ACC112 (cell line): ENCODE measurements around the gene NME7.

Source experiments
- H2AFZ ChIP-seq: fragments of 200-600 bp; sonication (generic); one replicate; pipeline ENCODE4 v1.6.0; 2017; ENCODE audit warnings: antibody characterized with exemption, low read length; ENCODE audit not compliant: unreplicated experiment
- H3K27ac ChIP-seq: fragments of 200-600 bp; sonication (generic); 2 replicates; pipeline ENCODE4 v1.5.1; 2014; ENCODE audit warnings: low read depth, mild to moderate bottlenecking, antibody characterized with exemption, low read length, moderate library complexity
- H3K27me3 ChIP-seq: fragments of 200-600 bp; sonication (generic); 2 replicates; pipeline ENCODE4 v1.6.1; 2014; ENCODE audit warnings: mild to moderate bottlenecking, antibody characterized with exemption, low read length, moderate library complexity, mixed read lengths; ENCODE audit not compliant: insufficient read depth
- H3K36me3 ChIP-seq: fragments of 200-600 bp; sonication (generic); 2 replicates; pipeline ENCODE4 v1.6.1; 2016; ENCODE audit warnings: mild to moderate bottlenecking, antibody characterized with exemption, low read length, moderate library complexity, mixed read lengths; ENCODE audit not compliant: insufficient read depth
- H3K4me1 ChIP-seq: fragments of 200-600 bp; sonication (generic); one replicate; pipeline ENCODE4 v1.6.1; 2016; ENCODE audit warnings: low read length, mixed read lengths; ENCODE audit not compliant: insufficient read depth, unreplicated experiment, control insufficient read depth
- H3K4me3 ChIP-seq: fragments of 200-600 bp; sonication (generic); 2 replicates; pipeline ENCODE4 v1.5.1; 2014; ENCODE audit warnings: mild to moderate bottlenecking, low read depth, low read length
- H3K79me2 ChIP-seq: fragments of 200-600 bp; sonication (generic); one replicate; pipeline ENCODE4 v1.6.0; 2016; ENCODE audit warnings: low read length; ENCODE audit not compliant: control insufficient read depth, unreplicated experiment, insufficient read depth

NME7 gene

DNA sequence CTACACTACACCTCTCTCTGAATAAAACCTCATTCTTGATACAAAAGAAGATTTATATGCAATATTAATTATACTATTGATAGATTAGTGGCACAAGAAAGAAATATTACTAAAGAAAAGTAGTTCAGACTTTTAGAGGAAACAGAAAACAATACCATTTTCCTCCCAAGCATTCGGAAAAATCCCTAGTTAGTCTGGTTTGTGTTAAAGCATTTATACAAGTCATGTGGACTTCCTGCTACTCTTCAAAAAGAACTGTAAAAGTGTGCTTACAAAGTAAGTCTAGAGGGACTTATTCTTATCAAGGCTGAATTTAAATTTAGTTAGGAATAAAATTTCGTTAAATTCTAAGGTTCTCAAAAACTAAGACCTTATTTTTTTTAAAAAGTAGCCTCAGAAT, 132.0 kb downstream of the NME7 start:
- no peaks in the 10 kb centered on the region for H3K79me2 ChIP-seq

DNA sequence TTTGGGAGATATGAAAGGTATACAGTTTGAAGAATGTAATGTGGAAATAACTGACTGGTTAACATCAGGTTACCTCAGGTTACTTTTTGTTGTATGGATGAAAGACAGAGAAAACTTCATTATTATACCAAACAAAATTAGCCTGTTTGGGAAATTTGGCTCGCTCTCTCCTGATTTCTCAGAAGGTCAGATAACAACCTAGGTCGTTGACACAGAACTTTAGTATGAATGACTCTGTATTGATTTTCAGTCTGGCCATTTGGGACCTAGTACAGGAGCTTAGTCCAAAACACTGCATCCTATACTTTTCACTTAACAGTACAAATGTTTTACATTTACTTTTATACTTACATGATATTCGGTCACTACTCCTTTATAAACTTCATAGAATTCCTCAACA, 132.8 kb downstream of the NME7 start:
- no peak overlapping the region for H3K27ac ChIP-seq

More for the DNA sequence above, 132.0 kb downstream of the NME7 start:
- Histone ChIP-seq H3K27me3 (no peaks in the 10 kb centered on the region), H3K36me3 (no peaks in the 10 kb centered on the region), H3K4me3 (no peak overlapping the region), H2AFZ (no peak overlapping the region), H3K27ac (no peak overlapping the region), H3K4me1 (no peaks in the 10 kb centered on the region)

DNA sequence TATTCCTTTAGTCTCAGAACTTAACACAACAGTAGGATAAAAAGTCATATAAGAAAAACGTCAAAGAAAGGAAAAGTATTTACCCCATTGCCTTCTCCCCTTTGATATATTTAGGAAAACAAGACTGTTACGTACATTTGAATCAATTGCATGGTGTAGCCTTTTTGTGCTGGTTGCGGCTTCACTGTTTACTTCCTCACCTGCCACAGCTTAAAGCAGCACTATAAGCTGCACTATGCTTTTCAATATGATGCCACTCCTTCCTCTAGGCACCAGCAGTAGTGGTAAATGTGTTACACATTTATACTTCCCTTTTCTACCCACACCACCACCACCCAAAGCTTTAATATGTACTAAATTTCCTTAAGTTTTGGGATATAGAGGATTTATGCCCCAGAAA, 150.0 kb downstream of the NME7 start:
- H3K4me1 ChIP-seq = no peaks in the 10 kb centered on the region
- no peaks in the 10 kb centered on the region for H3K36me3 ChIP-seq
- H3K27me3 ChIP-seq = no peaks in the 10 kb centered on the region
- H3K79me2 ChIP-seq = no peaks in the 10 kb centered on the region
- H3K4me3 ChIP-seq = no peak overlapping the region
- H3K27ac ChIP-seq = no peak overlapping the region
- no peak overlapping the region for H2AFZ ChIP-seq

More for the DNA sequence above, 132.8 kb downstream of the NME7 start:
- no peak overlapping the region for H2AFZ ChIP-seq
- H3K4me1 ChIP-seq = no peaks in the 10 kb centered on the region
- no peaks in the 10 kb centered on the region for H3K27me3 ChIP-seq
- H3K79me2 ChIP-seq = no peaks in the 10 kb centered on the region
- no peak overlapping the region for H3K4me3 ChIP-seq
- H3K36me3 ChIP-seq = no peaks in the 10 kb centered on the region

DNA sequence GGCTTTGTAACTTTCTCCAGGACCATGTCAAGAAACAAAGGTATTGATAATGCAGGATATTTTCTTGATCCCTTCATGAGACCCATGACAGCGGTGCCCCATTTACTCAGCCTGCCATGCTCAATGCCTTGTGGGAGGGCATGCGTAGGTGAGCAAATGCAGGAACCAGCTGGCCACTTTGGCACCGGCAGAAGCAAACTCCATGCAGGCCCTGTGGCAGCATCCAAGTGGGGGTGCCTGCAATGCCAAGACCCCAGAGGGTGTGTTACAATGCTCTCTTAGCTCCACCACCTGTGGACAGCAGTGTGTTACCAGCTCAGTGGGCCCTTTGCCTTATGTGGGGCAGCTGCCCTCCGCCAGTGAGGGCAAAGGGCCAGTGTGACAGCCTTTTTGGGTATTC, 153.0 kb downstream of the NME7 start:
- no peaks in the 10 kb centered on the region for H3K79me2 ChIP-seq
- H3K36me3 ChIP-seq = no peaks in the 10 kb centered on the region; the same call in 1 of the 2 replicates
- H3K4me1 ChIP-seq = no peaks in the 10 kb centered on the region
- H3K4me3 ChIP-seq = no peak overlapping the region
- H3K27ac ChIP-seq = no peak overlapping the region
- no peak overlapping the region for H2AFZ ChIP-seq
- no peaks in the 10 kb centered on the region for H3K27me3 ChIP-seq

DNA sequence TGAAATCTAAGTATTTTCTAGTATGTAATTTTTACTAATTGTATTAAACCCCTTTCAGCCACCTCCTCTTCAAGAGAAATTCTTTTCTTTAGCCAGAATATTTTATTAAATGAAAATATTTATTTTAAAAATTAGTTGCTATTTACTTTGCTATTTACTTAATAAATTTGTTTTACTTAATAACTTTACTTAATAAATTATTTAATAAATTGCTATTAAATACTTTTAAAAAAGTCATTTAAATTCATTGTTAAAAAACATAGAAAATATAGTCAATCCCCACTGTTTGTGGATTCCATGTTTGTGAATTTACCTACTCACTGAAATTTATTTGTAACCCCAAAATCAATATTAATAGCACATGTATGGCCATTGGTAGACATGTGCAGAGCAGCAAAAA, 155.5 kb downstream of the NME7 start:
- H3K27ac ChIP-seq = no peak overlapping the region
- H3K4me3 ChIP-seq = no peak overlapping the region
- no peaks in the 10 kb centered on the region for H3K27me3 ChIP-seq
- H3K36me3 ChIP-seq = no peaks in the 10 kb centered on the region; the same call in 1 of the 2 replicates
- no peaks in the 10 kb centered on the region for H3K79me2 ChIP-seq
- H3K4me1 ChIP-seq = no peaks in the 10 kb centered on the region
- H2AFZ ChIP-seq = no peak overlapping the region

DNA sequence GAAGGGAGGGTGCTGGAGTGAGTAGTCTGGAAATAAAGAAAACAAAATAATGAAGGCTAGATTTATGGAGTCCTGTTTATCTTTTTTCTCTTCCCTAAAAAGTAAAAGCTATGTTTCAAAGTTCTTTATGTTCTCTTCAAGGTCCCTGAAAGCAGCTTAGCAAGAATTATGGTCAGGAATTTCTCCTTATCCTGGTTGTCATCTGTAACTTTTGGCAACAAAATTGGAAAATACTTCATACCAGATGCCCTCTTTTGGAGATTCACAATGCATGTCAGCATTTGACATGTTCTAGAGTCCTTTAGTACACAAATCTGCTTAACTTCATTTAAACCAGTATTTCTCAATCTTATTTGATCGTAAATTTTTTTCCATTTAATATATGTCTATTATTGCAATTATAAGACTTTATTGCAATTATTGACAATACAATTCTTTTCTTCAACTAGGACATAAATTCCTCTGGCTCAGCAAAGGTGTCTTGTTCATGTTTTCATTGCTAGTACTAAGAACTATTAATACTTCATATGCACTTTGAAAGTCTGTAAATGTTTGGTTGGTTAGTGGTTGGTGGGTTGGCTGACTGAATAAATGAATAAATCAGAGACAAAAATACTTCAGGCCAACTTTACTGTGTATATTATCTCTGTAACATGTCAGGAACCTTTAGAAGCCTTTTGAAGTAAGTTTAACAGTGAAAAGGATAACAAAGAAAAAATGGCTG, 159.6 kb downstream of the NME7 start:
- Histone ChIP-seq H3K79me2 (no peaks in the 10 kb centered on the region), H3K4me1 (no peaks in the 10 kb centered on the region), H3K27ac (no peak overlapping the region), H3K36me3 (no peaks in the 10 kb centered on the region; the same call in 1 of the 2 replicates), H3K4me3 (no peak overlapping the region), H3K27me3 (no peaks in the 10 kb centered on the region), H2AFZ (no peak overlapping the region)

DNA sequence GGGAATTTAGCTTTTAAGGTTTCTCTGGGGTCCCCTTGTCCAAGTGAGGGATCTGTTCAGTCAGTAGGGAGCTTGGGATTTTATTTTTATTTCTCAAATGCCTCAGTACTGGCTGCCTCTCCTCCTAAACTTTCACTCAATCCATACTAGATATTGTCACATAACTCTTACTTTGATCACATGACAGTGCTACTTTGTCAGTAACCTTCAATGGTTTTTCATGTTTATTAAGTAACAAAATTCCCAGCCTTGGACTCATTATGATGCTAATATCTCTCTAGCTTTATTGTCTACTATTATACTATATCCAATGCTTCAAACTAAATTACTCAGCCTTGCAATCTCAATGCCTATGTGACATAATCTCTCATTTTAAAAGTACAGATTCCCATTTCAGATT, 163.4 kb downstream of the NME7 start:
- no peak overlapping the region for H3K27ac ChIP-seq
- no peak overlapping the region for H2AFZ ChIP-seq
- no peaks in the 10 kb centered on the region for H3K36me3 ChIP-seq
- no peaks in the 10 kb centered on the region for H3K4me1 ChIP-seq
- H3K27me3 ChIP-seq = no peaks in the 10 kb centered on the region
- no peaks in the 10 kb centered on the region for H3K79me2 ChIP-seq
- no peak overlapping the region for H3K4me3 ChIP-seq

DNA sequence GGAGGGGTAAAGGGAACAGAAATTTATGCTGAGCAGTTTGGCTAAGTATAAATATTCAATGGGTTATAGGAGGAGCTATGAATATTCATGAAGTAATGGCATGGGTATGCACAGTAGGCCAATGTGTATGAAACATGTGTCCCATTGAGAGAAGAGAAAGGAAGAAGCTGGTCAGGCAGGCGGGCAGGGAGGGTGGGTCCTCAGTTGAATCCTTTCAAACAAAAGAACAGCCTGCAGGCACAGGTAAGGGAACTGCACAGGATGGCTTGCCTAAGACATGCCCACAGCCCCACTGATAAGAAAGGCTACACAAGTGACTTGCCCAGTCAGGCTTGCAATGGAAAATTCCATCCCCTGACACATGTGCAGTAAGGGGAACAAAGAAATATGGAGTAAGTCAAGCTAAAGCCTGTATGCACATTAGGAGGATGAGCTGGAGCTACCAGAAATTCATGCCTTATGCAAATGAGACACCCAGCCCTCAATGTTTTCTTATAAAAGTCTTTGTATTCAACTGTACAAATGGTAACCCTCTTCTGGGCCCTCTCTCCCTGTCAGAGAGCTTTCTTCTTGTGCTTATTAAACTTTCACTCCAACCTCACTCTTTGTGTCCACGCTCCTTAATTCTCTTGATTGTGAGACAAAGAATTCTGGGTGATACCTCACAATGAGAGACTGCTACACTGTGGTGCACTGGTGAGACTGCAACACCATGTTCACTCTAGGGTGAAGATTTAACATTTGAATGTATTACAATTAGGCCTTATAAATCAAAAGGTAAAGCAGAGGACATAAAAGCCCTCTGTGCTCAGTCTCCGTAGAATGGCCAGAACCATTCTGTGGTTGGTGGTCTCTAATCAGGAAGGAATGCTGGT, 164.6 kb downstream of the NME7 start:
- no peak overlapping the region for H3K27ac ChIP-seq
- no peak overlapping the region for H3K4me3 ChIP-seq
- H3K4me1 ChIP-seq = no peaks in the 10 kb centered on the region
- H3K79me2 ChIP-seq = no peaks in the 10 kb centered on the region
- no peak overlapping the region for H2AFZ ChIP-seq
- H3K27me3 ChIP-seq = no peaks in the 10 kb centered on the region
- H3K36me3 ChIP-seq = no peaks in the 10 kb centered on the region

DNA sequence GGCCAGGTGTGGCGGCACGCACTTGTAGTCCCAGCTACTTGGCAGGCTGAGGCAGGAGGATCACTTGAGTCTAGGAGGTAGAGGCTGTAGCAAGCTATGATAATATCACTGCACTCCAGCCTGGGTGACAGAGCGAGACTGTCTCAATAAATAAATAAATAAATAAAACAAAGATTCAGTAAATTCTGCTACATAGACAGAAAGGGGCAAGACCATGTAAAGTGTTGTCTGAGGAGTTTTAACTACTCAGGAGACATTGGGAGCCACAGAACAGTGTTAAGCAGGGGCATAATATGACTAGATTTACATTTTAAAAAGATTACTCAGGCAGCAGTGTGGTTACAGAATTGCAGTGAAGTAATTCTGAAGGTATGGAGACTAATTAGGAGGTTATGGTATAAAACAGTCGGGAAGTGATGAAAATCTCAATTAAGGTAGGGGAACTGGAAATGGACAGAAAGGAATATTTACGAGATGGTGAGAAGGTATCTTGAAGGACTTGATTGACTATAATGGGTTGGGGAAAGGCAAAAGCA, 166.4 kb downstream of the NME7 start:
- H3K4me3 ChIP-seq = no peak overlapping the region
- H3K27ac ChIP-seq = no peak overlapping the region
- no peaks in the 10 kb centered on the region for H3K4me1 ChIP-seq
- H3K27me3 ChIP-seq = no peaks in the 10 kb centered on the region
- H2AFZ ChIP-seq = no peak overlapping the region
- H3K36me3 ChIP-seq = no peaks in the 10 kb centered on the region
- no peaks in the 10 kb centered on the region for H3K79me2 ChIP-seq

DNA sequence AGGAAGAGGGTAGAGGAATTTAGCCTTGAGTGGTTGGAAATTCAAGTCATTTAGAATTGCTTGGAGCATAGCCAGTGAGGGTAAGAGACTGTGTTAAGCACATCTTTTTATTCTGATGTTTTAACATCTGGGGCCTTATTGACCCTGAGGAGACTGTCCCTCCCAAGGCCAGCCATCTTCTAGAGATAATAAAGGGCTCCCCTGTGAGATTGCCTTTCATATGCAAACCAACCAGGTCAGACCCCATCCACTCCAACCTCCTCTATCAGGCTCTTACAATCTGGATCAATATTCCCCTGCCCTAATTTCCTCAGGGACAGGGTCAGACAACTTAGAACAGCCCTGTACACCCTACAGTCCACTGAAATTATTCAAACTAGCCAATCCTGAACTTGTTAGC, 167.3 kb downstream of the NME7 start:
- no peaks in the 10 kb centered on the region for H3K79me2 ChIP-seq
- H3K4me3 ChIP-seq = no peak overlapping the region
- no peaks in the 10 kb centered on the region for H3K36me3 ChIP-seq
- H3K4me1 ChIP-seq = no peaks in the 10 kb centered on the region
- H3K27me3 ChIP-seq = no peaks in the 10 kb centered on the region
- no peak overlapping the region for H2AFZ ChIP-seq
- H3K27ac ChIP-seq = no peak overlapping the region
